HG03159 (cell line): ENCODE measurements around the gene CEP128.

ENCODE experiments used
- ATAC-seq: cut with Tn5 transposase; IDR thresholded peaks from one replicate; pipeline ENCODE4 v1.9.1; 2021; ENCODE audit warnings: mild to moderate bottlenecking, moderate library complexity; ENCODE audit not compliant: unreplicated experiment

The CEP128 gene

DNA sequence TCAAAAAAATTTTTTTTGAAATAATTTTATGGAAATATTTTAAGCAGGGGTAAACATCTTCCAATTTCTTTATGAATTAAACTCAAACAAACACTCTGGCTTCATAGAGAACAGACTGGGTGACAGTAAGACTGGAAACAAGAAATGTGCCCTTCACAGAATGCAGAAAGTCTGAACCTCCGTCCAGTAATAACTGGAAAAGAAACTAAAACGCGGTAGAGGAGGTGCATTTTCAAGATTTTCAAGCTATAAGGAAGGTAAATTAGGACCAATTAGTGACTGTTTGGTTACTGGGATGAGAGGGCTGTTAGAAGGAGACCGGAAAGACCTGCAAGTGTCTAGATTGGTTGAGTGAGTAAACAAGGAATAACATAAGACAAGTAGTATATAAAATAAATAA lies 245.7 kb downstream of the CEP128 start:
- no peak for ATAC-seq

DNA sequence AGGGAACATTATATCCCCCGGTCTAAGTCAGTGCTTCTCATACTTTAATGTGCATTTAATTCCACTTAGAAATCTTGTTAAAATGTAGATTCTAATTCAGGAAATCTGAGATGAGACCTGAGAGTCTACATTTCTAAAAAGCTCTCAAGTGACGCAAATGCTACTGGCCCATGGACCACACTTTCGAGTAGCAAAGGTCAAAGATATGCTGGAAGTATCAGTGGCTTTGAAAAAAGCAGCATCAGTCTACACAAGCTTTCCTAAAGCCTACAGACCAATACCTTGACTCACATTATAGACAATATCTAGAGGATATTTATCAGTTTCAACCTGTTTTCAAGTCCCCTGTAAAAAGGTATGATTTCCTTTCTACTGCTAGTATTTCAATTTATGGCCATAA lies 248.6 kb downstream of the CEP128 start:
- ATAC-seq, result no peak

DNA sequence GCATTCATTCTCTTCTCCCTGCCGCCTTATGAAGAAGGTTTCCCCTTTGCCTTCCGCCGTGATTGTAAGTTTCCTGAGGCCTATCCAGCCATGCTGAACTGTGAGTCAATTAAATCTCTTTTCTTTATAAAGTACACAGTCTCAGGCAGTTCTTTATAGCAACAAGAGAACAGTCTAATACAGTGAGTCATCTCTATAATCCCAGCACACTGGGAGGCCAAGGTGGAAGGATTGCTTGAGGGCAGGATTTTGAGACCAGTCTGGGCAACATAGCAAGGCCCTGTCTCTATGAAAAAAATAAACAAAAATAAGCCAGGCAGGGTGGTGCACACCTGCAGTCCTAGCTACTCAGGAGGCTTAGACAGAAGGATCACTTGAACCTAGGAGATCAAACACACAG lies 259.9 kb downstream of the CEP128 start:
- no peak for ATAC-seq

GRCh38 chr14:80679273-80679672 lies 262.3 kb downstream of the CEP128 start:
- no peak for ATAC-seq

- ATAC-seq, result no peak
These were observed 263.1 kb downstream of the CEP128 start for GRCh38 chr14:80678436-80678835.

GRCh38 chr14:80669426-80669825 lies 272.1 kb downstream of the CEP128 start:
- no peak for ATAC-seq

- ATAC-seq, result no peak
These were observed 277.0 kb downstream of the CEP128 start for GRCh38 chr14:80664576-80664975.

DNA sequence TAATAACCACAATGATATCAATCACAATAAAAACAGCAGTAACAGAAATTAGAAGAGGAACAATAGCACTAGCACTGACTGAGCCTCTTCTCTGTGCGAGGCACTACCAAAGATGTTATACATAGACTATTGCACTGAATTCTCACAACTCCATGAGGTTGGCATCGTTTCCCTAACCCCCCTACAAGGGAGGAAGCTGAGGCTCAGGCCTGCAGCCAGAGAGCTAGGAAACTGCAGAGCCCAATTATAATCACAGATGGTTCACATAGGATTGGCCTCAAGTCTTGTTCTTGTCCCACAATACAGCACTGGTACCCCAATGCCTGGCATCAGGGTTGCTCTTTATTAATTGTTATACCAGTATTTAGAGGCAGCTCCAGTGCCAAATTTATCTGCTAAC lies 278.0 kb downstream of the CEP128 start:
- no peak for ATAC-seq

- no peak for ATAC-seq
These were observed 281.8 kb downstream of the CEP128 start for GRCh38 chr14:80659783-80660182.

DNA sequence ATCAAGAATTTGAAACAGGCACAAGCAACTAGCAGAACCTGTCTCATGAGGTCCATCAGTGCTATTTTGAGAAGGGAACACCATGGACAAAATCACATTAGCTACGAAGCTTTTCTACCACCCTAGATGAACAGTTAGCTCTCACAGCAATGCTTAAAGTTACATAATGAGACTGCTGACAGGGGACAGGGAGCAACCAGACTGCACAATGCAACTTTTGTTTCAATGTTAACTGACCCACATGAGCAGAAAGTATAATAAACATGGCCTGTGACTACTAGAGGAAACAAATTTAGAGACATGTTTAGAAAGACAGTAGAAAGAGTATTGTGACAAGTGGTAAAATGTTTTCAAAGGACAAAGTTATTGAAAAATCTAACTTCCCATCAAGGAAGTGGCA lies 282.8 kb downstream of the CEP128 start:
- no peak for ATAC-seq

DNA sequence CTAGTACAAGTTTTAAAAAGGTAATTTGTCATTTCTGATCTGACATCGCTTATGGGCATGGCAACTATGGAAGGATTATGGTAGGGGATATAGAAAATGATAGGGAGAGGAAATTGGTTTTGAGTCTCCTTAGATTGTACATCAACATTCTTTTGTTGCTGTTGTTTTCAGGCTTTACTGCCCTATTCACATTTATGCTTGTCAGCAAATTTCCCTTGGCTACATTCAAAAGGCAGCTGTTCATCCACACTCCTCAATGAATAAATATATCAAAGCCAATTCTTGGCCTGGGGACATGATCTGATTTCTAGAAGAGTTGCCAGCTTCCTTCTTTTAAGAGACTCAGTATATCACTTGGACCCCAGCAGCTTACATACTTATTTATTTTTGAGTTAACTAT lies 283.4 kb downstream of the CEP128 start:
- ATAC-seq, result no peak

GRCh38 chr14:80653956-80654355 lies 287.6 kb downstream of the CEP128 start:
- ATAC-seq, result no peak

- ATAC-seq, result no peak
These were observed 295.7 kb downstream of the CEP128 start for GRCh38 chr14:80645667-80646413.

GRCh38 chr14:80644826-80645225 lies 296.7 kb downstream of the CEP128 start:
- ATAC-seq, result no peak

GRCh38 chr14:80638620-80639515 lies 302.7 kb downstream of the CEP128 start:
- no peak for ATAC-seq

DNA sequence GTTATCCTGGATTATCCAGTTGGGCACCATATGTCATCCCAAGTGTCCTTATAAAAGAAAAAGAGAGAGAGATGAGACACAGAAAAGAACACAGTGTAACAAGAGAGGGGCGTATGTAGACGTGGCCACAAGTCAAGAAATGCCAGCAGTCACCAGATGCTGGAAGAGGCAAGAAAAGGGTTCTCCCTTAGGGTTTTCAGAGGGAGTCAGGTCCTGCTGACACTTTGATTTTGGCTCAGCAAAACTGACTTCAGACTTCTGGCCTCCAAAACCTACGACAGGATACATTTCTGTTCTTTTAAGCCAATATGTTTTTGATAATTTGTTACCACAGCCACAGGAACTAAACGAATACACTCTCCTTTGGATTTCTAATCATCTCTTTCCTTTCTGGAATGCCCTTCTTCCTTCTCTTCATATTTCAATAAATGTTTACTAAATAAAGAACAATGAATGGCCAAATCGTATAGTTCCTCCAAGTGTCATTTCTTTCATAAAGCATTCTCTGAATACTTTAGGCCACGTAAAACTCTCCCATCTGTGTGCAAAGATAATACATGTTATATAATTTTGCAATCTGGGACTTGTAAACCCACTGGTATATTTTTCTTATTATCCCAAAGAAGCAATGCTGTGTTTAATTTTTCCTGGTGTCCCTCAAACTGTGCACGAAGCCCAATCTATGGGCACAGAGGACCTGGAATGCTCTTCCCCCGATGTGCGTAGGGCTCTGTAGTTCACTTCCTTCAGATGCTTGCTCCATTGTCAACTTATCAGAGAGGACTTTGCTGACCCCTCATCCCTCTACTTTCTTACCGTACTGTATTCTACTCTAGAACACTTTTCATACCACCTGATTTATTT lies 303.6 kb downstream of the CEP128 start:
- no peak for ATAC-seq

DNA sequence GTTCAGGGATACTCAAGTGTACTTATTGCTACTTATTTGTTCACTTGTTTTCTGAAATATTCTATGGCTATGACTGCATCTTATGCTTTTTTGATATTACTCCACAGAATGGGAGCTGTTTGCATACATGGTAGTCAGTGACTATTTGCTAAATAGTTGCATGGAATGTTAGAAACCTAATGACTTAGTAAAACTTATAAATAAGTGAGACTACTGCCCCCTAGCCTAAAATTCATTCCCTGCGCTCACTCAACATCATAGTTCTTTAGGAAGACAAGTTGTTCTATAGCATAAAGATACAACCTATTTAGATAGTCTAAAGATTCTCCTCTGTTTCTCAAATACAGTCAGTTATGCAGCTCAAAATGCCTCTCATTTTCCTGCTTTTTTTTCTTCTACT lies 305.5 kb downstream of the CEP128 start:
- ATAC-seq, result no peak

DNA sequence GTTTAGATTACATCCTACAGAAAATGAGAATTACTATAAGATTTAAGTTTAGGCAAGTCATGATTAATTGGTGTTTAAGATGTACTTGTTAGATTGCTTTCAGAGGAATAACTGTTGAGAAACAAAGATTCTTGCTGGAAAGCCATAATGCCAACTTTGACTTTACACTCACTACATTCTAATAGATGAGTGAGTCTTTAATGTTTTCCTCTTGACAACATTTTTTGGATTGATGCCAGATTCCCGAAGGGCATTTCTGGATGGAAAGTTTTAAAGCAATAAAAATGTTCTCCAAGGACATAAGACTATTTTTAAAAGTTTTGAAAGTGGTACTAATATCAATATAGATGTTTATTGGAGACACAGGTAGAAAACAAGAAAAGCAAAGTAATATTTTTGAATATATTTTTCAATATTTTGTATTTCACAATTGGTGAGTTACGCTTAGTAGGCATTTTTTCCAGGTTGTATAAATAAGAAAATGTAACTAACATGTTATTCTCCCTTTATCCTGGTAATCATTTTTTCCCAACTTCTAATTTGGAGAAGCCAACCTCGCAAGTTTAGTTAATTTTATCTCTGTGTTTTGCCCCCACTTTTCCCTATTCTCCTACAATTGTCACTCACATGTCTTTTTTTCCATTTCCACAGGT lies 307.3 kb downstream of the CEP128 start:
- no peak for ATAC-seq

DNA sequence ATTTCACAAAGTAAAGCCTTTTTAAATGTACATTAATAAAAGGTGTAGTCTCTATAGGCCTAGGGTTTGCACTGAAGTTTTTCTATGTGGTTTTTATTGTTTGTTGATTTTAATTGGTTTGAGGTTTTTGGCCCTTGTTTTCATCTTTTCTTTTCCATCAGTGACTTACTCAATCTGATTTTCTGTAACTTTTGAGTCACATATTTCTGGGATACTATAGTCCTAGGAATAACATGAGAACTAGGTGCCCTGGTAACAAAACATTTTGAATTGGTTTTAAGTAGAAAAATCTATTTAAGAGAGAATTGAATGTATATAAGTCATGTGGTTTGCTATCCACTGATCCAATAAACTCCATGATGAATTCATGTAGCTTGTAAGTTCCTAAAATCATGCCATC lies 311.9 kb downstream of the CEP128 start:
- no peak for ATAC-seq

- ATAC-seq, result no peak
These were observed 313.0 kb downstream of the CEP128 start for GRCh38 chr14:80628547-80628946.

DNA sequence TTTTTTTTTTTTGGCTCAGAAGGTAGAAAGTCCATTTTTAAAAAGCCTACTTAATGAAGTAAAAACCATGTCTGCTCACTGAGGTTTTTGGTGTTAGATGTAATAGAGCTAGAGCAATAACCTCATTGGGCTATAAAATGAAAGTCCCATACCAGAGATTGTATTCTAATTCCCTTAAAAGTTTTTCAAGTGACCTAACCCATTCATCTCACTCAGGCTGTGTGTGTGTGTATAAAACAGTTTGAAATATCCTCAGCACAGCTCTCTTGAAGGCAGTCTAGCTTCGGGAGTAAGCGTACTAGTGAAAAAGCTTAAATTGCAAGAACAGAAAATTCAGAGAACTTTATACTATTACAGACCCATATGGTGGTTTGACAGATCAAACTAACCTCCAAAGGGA lies 313.8 kb downstream of the CEP128 start:
- ATAC-seq, result no peak
